GM21367 (cell line): Measurements from ENCODE around the gene LY9.

ENCODE experiments used
- ATAC-seq: cut with Tn5 transposase; IDR thresholded peaks from one replicate; pipeline ENCODE4 v1.9.1; 2021; ENCODE audit not compliant: unreplicated experiment

LY9 gene, protein sequence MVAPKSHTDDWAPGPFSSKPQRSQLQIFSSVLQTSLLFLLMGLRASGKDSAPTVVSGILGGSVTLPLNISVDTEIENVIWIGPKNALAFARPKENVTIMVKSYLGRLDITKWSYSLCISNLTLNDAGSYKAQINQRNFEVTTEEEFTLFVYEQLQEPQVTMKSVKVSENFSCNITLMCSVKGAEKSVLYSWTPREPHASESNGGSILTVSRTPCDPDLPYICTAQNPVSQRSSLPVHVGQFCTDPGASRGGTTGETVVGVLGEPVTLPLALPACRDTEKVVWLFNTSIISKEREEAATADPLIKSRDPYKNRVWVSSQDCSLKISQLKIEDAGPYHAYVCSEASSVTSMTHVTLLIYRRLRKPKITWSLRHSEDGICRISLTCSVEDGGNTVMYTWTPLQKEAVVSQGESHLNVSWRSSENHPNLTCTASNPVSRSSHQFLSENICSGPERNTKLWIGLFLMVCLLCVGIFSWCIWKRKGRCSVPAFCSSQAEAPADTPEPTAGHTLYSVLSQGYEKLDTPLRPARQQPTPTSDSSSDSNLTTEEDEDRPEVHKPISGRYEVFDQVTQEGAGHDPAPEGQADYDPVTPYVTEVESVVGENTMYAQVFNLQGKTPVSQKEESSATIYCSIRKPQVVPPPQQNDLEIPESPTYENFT

DNA sequence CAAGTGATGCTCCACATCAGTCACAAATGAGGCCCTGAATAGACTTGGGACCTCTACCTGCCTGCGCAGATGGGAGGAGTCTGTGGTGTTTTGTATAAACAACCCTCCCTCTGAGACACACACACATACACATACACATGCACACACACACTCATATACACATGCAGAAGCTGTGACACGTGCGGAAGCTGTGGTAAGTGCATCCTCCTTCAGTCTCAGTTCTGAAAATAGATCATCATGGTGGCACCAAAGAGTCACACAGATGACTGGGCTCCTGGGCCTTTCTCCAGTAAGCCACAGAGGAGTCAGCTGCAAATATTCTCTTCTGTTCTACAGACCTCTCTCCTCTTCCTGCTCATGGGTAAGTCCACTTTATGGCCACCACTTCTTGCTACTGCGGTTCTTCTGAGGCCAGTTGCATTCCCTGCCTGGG is at the start of gene LY9:
TSS of gene LY9 (plus strand) at position 224 of the 433 bp plus-strand sequence. CDS start at position 238, 14 bp downstream.
- peak; percentile 63 for ATAC-seq

DNA sequence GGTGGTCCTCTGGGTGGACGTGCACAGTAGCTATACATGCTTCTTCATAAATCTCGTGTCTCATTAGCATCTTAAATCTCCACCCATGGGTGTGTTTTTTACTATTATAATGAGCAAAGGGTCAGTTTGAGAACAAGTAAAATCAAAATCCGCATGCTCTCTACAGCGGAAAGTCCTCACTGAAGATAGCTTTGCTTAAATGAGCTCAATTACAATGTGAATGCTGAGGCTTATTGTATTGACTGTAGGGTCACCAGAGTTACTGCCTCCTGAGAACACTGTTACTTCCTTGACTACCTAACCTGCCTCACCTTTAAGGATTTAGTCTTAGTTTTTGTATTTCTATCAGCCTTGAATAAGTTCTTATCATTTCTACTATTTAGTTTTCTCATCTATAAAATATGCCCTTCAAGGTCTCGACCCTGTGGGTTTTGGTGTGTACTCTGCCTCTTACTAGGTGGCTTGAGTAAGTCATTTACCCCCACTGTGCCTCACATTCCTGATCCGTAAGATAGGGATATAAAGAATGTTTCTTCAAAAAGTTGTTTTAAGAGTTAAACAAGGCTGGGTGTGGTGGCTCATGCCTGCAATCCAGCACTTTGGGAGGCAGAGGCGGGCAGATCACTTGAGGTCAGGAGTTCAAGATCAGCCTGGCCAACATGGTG is 49.0 kb upstream of the LY9 start:
- ATAC-seq = no peak

DNA sequence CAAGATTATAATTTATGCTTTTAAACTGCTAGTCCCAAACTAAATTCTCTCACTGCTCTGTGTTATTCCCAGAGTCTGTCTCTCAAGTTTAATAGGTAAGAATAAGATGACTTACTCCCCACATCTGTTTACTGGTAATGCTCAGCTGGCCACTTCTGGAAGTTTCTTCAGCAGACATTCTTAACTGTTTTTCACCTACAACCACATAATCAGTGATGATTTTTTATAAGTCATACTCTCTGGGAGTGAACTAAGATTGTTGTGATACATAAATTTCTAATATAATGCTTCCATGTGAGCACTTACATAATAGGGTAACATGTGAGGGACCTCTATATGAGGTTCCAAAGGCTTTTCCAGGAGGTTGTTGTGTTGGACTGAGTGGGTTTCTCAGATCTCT is 48.3 kb upstream of the LY9 start:
- ATAC-seq = no peak

DNA sequence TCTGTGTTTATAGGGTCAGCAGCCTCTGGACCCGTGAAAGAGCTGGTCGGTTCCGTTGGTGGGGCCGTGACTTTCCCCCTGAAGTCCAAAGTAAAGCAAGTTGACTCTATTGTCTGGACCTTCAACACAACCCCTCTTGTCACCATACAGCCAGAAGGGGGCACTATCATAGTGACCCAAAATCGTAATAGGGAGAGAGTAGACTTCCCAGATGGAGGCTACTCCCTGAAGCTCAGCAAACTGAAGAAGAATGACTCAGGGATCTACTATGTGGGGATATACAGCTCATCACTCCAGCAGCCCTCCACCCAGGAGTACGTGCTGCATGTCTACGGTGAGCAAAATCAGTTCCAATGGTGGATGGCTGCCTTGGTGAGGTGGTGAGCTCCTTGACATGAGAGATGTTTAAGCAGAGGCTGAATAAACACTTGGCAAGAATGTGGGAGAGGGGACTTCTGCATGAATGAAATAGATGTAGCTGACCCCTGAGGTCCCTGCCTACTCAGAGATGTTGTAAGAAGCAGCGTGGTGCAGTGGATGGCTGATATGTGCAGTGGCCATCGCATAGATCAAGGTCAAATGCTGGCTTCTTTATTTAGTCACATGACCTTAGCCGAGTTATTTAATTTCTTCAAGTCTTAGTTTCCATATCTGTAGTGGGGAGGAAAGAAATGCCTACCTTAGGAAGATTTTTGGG is 47.6 kb upstream of the LY9 start:
- ATAC-seq = no peak

DNA sequence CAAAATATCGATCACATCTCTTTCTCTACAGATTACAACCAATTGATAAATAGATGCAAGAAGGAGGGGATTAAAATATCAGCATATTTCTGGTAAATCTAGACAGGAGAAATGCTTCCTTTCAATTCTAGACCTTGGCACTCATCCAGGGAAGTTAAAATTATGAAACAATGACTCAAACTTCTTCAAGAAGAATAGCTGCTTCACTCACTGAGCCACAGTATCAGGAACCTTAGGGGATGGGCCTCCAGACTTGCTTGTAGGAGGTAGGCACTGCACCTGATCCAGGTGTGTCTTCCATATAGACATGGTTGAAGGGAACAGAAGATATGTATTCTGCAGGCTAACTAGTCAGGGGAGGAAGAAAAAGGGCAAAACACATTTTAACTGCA is 47.1 kb upstream of the LY9 start:
- no peak for ATAC-seq

DNA sequence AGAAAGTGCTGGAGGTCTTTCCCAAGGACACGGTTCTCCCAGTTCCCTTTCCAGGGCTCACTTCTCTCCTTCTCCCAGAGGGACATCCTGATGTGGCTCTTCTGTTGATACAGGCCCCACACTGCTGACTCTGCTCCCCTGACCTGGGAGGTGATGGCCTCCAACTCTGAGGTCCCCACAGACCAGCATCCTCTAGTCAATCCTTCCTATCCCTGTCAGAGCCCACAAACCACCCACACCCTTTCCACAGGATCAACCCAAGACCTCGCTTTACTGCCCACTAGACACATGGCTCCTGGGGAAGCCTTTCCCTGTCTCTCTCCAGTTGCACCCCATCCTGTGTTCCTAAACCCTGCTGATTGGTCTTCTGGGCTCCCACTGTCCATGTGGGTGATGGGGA is 45.4 kb upstream of the LY9 start:
- ATAC-seq = no peak

DNA sequence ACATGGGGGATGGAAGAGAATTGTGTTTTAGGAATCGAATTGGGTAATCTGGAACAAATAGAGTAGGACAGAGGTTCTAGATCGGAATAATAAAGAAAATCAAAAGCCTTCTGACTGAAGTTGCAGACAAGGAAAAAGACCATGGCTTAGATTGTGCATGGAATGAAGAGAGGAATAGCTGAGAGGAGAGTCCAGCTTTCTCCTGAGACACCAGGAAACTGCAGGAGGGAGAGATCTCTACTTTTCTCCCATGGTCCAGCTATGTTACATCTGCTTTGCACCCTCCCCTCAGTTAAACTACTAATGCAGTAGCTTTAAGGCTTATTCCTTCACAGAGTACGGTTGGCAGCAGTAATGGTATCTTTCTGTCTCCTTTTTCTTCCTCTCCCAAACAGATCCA is 43.6 kb upstream of the LY9 start:
- no peak for ATAC-seq

DNA sequence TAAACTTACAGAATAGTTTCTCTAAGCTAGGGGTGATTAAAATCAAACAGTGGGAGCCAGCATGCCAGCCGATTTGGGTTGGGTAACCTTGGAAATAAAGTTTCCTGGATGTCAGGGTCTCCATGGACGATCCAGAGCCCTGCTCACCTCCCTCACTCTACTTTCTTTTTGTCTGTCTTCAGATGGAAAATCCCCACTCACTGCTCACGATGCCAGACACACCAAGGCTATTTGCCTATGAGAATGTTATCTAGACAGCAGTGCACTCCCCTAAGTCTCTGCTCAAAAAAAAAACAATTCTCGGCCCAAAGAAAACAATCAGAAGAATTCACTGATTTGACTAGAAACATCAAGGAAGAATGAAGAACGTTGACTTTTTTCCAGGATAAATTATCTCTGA is 43.0 kb upstream of the LY9 start:
- ATAC-seq = no peak

DNA sequence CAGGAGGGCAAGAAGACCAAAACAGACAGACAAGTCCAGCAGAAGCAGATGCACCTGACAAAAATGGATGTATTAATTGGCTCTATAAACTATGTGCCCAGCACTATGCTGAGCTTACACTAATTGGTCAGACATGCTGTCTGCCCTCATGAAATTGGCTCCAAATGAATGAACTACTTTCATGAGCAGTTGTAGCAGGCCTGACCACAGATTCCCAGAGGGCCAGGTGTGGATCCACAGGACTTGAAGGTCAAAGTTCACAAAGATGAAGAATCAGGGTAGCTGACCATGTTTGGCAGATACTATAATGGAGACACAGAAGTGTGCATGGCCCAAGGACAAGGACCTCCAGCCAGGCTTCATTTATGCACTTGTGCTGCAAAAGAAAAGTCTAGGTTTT is 42.4 kb upstream of the LY9 start:
- ATAC-seq = no peak

DNA sequence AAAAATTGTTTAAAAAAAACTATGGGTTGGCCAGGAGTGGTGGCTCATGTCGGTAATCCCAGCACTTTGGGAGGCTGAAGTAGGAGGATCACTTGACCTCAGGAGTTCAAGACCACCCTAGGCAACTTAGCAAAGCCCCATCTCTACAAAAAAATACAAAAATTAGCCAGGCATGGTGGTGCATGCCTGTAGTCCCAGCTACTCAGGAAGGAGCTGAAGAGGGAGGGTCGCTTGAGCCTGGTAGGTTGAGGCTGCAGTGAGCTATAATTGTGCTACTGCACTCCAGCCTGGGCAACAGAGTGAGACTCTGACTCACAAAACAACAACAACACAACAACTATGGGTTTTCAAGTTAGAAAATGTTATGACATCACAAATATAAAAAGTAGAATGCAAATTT is 40.5 kb upstream of the LY9 start:
- ATAC-seq = no peak

DNA sequence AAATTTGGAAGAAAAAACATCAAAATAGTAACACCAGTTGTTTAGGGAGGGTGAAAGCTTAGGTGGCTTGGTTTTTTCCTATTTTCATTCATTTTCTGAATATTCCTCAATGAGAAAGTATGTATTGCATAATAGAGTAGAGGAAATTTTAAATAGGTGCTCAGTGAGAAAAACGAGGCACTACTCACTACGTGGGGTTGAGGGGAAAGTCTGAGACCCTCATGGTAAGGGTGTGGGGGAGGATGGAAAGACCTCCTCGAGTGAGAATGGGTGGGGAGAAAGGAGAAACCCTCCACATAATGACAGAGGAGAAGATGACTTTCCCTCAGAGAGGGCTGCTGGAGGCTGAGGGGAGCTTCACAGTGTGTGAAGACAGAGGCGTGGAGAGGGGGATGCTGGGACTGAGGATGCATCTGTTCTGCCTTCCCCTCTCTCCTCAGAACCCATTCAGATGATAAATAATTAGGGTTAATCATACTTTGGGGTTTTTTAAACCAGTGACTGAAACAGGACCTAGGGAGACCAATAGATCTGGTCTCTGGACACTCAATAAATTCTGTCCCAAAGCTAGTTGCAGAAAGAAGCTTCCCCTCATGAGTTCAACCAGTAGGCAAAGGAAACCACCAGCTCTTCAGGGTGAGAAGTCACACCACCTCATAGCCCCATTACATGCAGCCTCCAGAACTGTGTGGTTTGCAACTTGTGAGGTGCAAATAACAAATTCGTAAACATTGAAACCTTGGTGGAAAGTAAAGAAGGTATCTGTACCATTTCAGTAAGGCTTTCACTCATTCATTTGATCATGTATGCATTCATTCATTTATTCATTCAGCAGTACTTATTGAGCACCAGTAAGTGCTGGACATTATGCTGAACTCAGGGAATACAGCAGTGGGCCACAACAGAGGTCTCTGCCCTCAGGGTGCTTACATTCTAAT is 39.8 kb upstream of the LY9 start:
- no peak for ATAC-seq

DNA sequence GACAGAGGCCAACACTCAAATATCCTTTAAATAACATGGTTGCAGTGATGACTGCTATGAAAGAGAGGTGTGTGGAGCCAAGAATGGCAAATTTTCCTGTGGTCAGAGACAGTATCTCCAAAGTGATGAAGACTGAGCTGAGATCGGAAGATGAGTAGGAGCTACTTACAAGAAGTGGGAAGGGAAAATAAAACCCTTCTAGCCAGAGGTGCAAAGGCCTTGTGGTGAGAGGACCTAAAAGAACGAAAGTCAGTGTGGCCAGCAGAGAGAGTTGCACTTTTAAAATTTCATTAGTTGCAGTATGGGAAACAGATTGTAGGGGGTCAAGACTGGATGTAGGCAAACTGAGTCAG is 39.1 kb upstream of the LY9 start:
- ATAC-seq = no peak

DNA sequence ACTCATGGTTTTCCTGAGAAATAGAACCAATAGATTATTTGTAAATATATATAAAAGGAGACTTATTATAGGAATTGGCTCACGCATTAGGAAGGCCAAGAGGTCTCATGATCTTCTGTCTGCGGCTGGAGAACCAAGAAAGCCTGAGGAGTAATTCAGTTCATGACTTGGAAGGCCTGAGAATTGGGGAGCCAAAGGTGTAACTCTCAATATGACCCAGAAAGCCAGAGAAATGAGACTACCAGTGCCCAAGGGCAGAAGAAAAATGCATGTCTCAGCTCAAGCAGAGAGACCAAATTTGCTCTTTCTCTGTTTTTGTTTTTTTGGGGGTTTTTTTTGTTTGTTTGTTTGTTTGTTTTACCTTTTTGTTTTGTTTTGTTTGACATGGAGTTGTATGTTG is 37.5 kb upstream of the LY9 start:
- ATAC-seq = no peak

DNA sequence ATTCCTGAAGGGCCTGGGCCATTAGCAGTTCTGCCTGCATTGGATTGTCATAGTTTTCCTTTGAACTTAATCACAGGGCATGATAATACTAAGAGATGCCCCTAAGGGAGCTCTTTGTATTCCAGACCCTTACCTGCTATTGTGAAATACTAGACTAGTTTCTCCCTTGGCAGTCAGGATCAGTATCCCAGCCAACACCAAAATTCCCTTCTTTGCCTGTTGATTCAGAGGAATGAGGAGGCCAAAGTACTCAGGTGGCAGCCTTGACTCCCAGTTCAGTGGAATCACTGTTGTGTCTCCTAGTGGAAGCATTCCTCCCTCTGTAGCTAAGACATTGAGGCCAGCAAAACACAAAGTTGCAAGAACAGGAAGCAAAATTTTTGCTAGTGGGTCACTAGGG is 36.2 kb upstream of the LY9 start:
- ATAC-seq = no peak

DNA sequence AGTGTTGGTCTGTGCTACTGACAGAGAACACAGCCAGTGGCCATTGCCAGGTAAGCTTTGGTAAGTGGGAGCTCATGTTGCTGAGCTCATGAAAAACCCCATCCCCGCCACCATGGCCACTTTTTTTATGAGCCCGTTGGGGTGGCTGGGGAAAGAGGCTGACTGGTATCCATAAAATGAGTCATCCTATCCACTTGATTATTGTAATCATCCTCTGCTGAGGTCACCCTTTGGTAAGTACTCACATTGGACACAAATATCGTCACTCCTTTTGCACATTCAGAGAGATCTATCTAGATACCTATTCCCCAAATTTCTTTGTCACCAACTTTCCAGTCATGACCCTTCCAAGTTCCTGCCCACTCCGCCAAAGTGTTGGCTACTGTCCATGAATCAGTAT is 34.9 kb upstream of the LY9 start:
- no peak for ATAC-seq

DNA sequence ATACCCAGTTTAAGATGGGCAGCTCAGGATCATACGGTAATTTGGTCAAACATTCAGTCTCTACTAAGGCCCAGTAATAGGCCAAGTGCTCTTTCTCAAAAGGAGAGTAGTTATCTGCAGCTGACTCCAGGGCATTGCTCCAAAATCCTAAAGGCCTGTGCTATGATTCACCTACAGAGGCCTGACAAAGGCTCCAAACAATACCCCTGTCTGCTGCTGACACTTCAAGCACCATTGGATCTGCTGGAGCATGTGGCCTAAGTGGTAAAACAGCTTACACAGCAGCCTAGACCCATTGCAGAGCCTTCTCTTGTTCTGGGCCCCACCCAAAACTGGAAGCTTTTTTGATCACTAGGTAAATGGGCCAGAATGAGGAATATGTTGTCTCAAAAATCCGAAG is 34.1 kb upstream of the LY9 start:
- ATAC-seq = no peak

DNA sequence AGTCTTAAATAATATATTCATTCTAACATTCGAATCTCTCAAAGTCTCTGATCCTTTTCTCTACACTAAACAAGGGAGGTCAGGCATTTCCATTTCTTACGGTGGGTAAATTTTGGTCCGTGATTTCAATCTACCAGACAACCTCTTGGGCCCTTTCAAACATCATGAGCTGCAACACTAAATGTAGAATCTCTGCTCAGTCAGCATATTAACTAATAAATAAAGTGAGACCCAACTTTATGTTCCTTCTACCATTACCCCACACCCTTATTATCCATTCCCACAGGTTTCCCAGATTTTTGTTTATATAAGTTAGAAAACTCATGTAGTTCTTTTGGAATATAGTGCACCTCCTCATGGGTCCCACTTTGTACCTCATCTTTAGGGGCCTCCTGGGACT is 32.0 kb upstream of the LY9 start:
- ATAC-seq = no peak

DNA sequence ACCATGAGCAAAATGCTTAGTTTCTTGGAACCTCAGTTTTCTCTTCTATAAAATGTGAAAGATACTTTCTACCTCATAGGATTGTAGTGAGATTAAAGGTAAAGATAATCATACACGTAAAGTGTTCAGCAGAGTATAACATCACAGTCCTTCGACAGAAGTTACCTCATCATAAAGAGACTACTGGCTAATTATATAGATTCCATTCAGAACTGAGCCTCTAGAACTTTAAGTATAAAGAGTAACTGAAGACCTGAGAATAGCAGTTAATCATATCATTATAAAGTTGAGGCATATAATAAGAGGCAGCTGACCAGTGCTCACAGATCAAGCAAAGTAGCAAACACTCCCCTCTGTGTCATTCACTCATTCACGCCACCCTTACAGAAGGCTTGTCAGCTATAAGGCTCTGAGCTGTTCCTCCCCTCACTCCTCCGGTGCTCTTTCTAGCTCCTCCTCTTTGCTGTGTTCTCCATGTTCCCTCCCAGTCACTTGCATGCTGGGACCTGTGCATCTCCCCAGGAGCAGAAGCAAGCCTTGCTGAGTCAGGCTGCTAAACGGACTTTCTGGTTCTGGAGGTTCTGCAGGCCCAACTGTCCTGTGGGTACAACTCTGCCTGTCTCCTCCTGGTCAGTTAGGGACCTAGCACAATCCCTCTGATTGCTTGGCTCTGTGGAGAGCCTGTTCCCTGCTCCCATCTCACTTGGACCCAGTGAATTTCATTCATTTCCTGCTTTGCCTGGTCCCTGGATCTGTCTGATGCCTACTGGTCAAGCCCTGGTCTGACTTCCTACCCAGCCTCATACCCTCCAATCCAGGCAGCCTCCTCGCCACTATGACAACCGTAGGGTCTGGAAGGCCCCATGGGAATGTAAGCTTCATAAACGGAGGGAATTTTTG is 28.3 kb upstream of the LY9 start:
- ATAC-seq = peak; percentile 54

DNA sequence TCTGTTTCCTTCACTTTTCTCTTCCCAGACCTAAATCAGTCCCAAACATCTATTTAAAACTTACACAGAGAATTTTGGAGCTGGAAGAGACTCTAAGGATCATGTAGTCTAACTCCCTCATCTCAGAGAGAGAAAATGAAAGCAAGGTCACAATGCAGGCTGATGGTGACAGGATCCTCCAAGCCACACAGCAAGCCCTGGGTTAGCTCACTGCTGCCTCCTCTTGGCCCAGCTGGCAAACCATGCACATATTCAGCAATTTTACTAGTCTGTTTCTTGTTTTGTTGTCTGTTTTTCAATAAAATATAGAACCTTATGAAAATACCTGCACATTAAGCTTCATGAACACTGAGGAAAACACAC is 27.7 kb upstream of the LY9 start:
- ATAC-seq = peak; percentile 52

DNA sequence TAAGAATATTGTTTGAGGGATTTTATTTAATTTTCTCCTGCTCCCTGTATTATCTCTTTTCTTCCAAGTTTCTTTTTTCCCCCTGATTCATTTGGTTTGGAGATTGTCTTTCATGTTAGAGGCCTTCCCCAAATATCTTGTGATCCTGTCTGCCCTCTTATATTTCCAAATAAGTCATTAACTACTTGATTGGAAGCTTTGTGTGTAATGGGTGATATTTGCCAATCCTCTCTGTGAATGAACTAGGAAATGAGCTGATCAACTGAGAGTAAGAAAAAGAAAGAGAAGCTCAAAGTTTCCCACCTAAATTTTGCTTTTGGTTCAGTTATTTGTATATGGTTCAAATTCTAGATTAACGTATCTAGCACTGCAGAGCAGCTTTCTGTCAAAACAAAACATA is 23.6 kb upstream of the LY9 start:
- ATAC-seq = no peak
